Cardiac muscle cell (in vitro differentiated cells and primary cell): ENCODE measurements around the gene PPP1R1C. TPM values are rescaled to one million over a fixed set of nuclear protein-coding genes. Genes with fewer than 3 reads are reported as not detected.
"Not testable (repeated sequence)": the region's sequence is repeated elsewhere in the genome, so short reads cannot be mapped to it uniquely, and the experiment has no call there.

Source experiments
- DNase-seq, 2 donors: peaks; one replicate each; pipeline versions ENCODE4 v3.0.0 to v3.0.0-alpha.2; 2010 to 2017; ENCODE audit warnings: low read depth in 1 of 2, low spot score in 1 of 2
- H3K27ac ChIP-seq: fragments of 200-600 bp; sonication (generic); 2 replicates; pipeline ENCODE4 v1.5.1; 2016
- H3K27me3 ChIP-seq: fragments of 200-600 bp; sonication (generic); 2 replicates; pipeline ENCODE4 v1.6.0; 2016; ENCODE audit warnings: control low read depth
- H3K36me3 ChIP-seq: fragments of 200-600 bp; sonication (generic); 2 replicates; pipeline ENCODE4 v1.5.1; 2016; ENCODE audit warnings: control low read depth
- H3K4me1 ChIP-seq: fragments of 200-600 bp; sonication (generic); 2 replicates; pipeline ENCODE4 v1.8.1; 2017; ENCODE audit warnings: low read depth, mild to moderate bottlenecking, mixed run types
- H3K4me3 ChIP-seq: fragments of 200-600 bp; sonication (generic); 2 replicates; pipeline ENCODE4 v1.5.1; 2016; ENCODE audit warnings: mild to moderate bottlenecking
- H3K9me3 ChIP-seq: fragments of 200-600 bp; sonication (generic); 2 replicates; pipeline ENCODE4 v1.5.1; 2017; ENCODE audit warnings: low read depth, mild to moderate bottlenecking, control low read depth
- polyA plus RNA-seq: library from polyadenylated mRNA; unstranded; fragments of >200 nt; fragmentation: Nextera tagmentation; extraction: Ambion mirVana; gene quantifications from 2 replicates; pipeline ENCODE4 v1.2.1, GENCODE V29; 2016
- total RNA-seq: library from RNA; depleted of rRNA; stranded (reverse); fragments of >200 nt; gene quantifications from 2 replicates; pipeline ENCODE4 v1.2.3, GENCODE V29; 2016
- TF ChIP-seq, protein P1 (sequence below): IDR thresholded peaks from 2 replicates; pipeline ENCODE4 v1.5.1; 2012; ENCODE audit warnings: low read depth, mild to moderate bottlenecking, low read length

The PPP1R1C gene
- total and polyA plus RNA-seq, 2 experiments from 2014 or later, result 8.6 to 12.1 TPM

DNA sequence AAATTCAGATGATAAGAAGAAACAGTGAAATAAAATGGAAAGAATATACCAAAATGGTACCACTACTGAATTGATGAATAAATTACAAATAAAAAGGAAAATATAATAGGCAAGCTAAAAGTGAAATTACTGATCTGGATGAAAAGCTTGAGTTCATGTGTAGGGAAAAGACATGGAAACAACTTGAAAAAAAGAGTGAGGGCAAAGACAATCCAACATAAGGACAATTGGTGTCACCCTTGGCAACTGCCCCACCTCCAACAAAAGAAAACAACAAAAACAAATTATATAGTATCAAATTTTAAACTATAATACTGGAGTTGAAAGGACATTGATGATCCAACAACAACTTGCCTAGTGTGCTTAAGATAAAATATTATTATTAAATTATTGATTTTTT lies 37.6 kb downstream of the PPP1R1C start:
- Histone ChIP-seq H3K9me3 (no peaks in the 10 kb centered on the region), H3K36me3 (no peaks in the 10 kb centered on the region), H3K4me1 (no peaks in the 10 kb centered on the region), H3K27me3 (no peaks in the 10 kb centered on the region), H3K4me3 (no peak overlapping the region), H3K27ac (no peak overlapping the region)
- no peak for DNase-seq
- TF ChIP-seq, protein P1, sequence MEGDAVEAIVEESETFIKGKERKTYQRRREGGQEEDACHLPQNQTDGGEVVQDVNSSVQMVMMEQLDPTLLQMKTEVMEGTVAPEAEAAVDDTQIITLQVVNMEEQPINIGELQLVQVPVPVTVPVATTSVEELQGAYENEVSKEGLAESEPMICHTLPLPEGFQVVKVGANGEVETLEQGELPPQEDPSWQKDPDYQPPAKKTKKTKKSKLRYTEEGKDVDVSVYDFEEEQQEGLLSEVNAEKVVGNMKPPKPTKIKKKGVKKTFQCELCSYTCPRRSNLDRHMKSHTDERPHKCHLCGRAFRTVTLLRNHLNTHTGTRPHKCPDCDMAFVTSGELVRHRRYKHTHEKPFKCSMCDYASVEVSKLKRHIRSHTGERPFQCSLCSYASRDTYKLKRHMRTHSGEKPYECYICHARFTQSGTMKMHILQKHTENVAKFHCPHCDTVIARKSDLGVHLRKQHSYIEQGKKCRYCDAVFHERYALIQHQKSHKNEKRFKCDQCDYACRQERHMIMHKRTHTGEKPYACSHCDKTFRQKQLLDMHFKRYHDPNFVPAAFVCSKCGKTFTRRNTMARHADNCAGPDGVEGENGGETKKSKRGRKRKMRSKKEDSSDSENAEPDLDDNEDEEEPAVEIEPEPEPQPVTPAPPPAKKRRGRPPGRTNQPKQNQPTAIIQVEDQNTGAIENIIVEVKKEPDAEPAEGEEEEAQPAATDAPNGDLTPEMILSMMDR, result no peak

DNA sequence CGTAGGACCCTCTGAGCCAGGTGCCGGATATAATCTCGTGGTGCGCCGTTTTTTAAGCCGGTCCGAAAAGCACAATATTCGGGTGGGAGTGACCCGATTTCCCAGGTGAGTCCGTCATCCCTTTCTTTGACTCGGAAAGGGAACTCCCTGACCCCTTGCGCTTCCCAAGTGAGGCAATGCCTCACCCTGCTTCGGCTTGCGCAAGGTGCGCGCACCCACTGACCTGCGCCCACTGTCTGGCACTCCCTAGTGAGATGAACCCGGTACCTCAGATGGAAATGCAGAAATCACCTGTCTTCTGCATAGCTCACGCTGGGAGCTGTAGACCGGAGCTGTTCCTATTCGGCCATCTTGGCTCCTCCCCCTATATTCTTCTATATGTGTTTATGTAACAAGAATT lies 45.2 kb downstream of the PPP1R1C start:
- not testable (repeated sequence) for DNase-seq, H3K9me3 ChIP-seq

DNA sequence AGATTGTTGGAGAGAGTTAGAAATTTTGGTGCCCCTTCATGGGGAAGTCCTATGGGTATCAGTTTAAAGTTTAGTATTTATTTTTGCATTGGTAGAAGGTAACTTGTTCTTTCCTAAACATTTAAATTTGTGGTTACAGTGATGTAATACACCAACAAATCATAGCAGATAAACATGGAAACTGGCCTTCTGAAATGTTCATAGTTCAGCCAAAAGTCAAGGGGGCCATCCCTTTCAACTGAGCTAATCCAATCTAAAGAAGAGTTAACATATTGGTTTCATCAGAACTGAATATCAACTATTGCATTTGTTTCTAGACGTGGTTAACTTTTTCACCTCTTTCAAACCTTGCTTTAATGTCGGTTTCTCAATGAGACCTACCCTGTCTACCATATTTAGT lies 46.3 kb downstream of the PPP1R1C start:
- no peak for DNase-seq
- Histone ChIP-seq H3K4me3 (no peak overlapping the region), H3K27ac (no peak overlapping the region), H3K36me3 (no peaks in the 10 kb centered on the region), H3K27me3 (no peaks in the 10 kb centered on the region), H3K4me1 (no peaks in the 10 kb centered on the region), H3K9me3 (no peaks in the 10 kb centered on the region)
- TF ChIP-seq, protein P1, result no peak

More for the DNA sequence above, 45.2 kb downstream of the PPP1R1C start:
- not testable (repeated sequence) for H3K4me1 ChIP-seq, H3K27me3 ChIP-seq, H3K36me3 ChIP-seq
- Histone ChIP-seq H3K4me3 (peak overlapping the region; percentile 29), H3K27ac (peak overlapping the region; percentile 43)

DNA sequence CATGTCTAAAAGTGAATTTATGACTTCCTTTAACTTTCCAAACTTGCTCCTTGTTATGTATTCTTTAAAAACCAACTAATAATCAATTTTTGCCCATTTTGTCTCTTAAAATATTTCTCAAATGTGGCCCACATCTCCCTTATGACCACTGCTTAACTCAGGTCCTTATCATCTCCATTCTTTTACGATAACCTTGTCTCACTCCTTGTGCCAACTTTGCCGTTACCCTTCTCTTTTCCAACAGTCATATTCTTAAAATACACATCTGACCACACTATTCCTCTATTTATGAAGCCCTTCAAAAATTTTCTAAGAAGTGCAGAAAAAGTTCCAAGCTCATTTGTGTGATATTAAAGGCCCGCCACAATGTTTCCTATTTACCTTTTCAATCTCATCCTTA lies 47.8 kb downstream of the PPP1R1C start:
- DNase-seq, result no peak
- no peaks in the 10 kb centered on the region for H3K36me3 ChIP-seq
- H3K4me1 ChIP-seq, result no peaks in the 10 kb centered on the region
- no peaks in the 10 kb centered on the region for H3K9me3 ChIP-seq
- H3K27me3 ChIP-seq, result no peaks in the 10 kb centered on the region
- TF ChIP-seq, protein P1, result no peak
- H3K27ac ChIP-seq, result no peak overlapping the region
- H3K4me3 ChIP-seq, result no peak overlapping the region

DNA sequence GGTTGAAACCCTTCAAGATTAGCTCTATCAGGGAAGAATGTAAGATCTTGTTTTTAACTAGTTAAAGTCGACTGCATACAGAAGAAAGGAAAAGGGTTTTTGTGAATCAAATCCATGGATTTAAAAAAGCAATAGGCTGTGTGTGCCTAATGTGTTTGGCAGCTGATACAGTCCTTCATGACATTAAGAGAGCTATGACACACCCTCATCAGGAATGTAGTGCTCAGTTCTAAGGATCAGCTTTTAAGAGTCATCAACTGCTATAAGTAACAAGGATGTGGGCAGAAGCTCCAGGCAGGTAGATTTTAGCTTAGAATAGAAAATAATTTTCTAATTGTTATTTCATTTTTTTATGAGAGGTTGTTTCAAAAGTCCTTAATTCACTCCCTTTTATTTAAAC lies 52.9 kb downstream of the PPP1R1C start:
- Histone ChIP-seq H3K36me3 (no peaks in the 10 kb centered on the region), H3K4me1 (no peaks in the 10 kb centered on the region), H3K9me3 (no peaks in the 10 kb centered on the region), H3K27ac (no peak overlapping the region), H3K27me3 (no peaks in the 10 kb centered on the region), H3K4me3 (no peak overlapping the region)
- TF ChIP-seq, protein P1, result no peak
- no peak for DNase-seq

DNA sequence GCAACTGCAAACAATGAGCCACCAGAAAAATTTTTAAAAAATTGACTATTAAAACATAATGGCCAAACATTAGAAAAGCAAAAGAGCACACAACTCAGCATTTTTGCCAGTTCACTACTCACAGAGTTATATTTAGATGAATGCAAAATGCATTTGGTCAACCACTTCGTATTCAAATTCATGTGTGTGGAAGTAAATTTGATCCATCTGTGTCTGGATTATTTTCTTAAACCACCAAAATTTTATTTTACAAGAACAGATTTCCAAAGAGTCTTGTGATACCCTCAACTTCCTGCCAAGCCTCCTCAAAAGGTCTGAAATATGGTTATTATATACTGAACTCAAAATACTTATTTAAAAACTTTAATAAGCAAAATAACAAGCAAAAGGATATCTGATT lies 57.4 kb downstream of the PPP1R1C start:
- Histone ChIP-seq H3K27ac (no peak overlapping the region), H3K4me1 (no peaks in the 10 kb centered on the region), H3K36me3 (no peaks in the 10 kb centered on the region), H3K4me3 (no peak overlapping the region), H3K9me3 (no peaks in the 10 kb centered on the region), H3K27me3 (no peaks in the 10 kb centered on the region)
- no peak for DNase-seq
- TF ChIP-seq, protein P1, result no peak
